Measurements from ENCODE around the gene ETV1. TPM values are rescaled to one million over a fixed set of nuclear protein-coding genes. Genes with fewer than 3 reads are reported as not detected.

ETV1 gene
- polyA plus RNA-seq, 1 donor from 2014 or later, result 1.5 TPM

DNA sequence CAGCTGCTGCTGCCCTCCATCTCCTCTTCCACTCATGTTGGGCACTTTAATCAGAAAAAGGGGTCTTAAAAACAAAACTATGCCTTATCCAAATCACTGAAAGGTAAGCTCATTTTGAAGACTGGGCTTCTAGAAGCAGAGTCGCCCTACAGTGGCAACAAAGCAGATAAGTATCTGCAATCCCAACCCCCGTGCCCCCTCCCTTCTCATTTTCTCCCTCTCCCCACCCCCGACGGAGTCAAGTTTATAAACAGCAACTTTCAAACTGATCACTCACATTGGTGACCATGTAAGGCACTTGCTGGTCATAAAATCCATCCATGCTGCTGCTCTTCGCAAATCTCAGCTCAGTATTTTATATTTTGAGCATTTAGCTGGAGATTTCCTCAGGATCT lies 738 bp downstream of the ETV1 start:
- Histone ChIP-seq H4K20me1 (ENCODE audit: insufficient read depth) (no peaks in the 10 kb centered on the region), H3K36me3 (ENCODE audit: insufficient read depth, low read length) (no peaks in the 10 kb centered on the region), H3K9ac (ENCODE audit: low read length) (peak overlapping the region; percentile 49), H3F3A (ENCODE audit: insufficient read depth, low read length, poor library complexity, severe bottlenecking) (peaks cover 4% of the 10 kb centered on the region), H3K9me3 (ENCODE audit: low read length) (no peaks in the 10 kb centered on the region), H2AFZ (ENCODE audit: low read depth, low read length) (no peak overlapping the region), H3K4me2 (ENCODE audit: low read length) (peak overlapping the region; percentile 84), H3K27me3 (ENCODE audit: insufficient read depth, low read depth, low read length) (peaks cover 17% of the 10 kb centered on the region), H3K4me3 (ENCODE audit: low read length) (peak overlapping the region; percentile 73), H3K9me2 (ENCODE audit: insufficient read depth, low read length) (no peaks in the 10 kb centered on the region), H3K79me2 (replicated peaks; ENCODE audit: insufficient read depth, low read length) (peaks cover 18% of the 10 kb centered on the region), H3K27ac (ENCODE audit: low read length) (no peak overlapping the region)
- TF ChIP-seq TAF1 (IDR thresholded peaks at IDR 0.05; ENCODE audit: low read depth) (no peak), EP300 (conservative IDR thresholded peaks at IDR 0.05; ENCODE audit: poor library complexity, severe bottlenecking) (no peak), MXI1 (conservative IDR thresholded peaks at IDR 0.05; ENCODE audit: poor library complexity, severe bottlenecking) (no peak), RAD21 (conservative IDR thresholded peaks at IDR 0.05) (no peak), POLR2AphosphoS5 (IDR thresholded peaks at IDR 0.05) (no peak), EZH2 (IDR thresholded peaks at IDR 0.05; ENCODE audit: borderline replicate concordance, insufficient read depth, low read length, poor library complexity, severe bottlenecking) (no peak), SMC3 (conservative IDR thresholded peaks at IDR 0.05; ENCODE audit: poor library complexity) (no peak)
- TF ChIP-seq, protein P1, sequence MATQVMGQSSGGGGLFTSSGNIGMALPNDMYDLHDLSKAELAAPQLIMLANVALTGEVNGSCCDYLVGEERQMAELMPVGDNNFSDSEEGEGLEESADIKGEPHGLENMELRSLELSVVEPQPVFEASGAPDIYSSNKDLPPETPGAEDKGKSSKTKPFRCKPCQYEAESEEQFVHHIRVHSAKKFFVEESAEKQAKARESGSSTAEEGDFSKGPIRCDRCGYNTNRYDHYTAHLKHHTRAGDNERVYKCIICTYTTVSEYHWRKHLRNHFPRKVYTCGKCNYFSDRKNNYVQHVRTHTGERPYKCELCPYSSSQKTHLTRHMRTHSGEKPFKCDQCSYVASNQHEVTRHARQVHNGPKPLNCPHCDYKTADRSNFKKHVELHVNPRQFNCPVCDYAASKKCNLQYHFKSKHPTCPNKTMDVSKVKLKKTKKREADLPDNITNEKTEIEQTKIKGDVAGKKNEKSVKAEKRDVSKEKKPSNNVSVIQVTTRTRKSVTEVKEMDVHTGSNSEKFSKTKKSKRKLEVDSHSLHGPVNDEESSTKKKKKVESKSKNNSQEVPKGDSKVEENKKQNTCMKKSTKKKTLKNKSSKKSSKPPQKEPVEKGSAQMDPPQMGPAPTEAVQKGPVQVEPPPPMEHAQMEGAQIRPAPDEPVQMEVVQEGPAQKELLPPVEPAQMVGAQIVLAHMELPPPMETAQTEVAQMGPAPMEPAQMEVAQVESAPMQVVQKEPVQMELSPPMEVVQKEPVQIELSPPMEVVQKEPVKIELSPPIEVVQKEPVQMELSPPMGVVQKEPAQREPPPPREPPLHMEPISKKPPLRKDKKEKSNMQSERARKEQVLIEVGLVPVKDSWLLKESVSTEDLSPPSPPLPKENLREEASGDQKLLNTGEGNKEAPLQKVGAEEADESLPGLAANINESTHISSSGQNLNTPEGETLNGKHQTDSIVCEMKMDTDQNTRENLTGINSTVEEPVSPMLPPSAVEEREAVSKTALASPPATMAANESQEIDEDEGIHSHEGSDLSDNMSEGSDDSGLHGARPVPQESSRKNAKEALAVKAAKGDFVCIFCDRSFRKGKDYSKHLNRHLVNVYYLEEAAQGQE (IDR thresholded peaks at IDR 0.05; ENCODE audit: borderline replicate concordance), result no peak
- TF ChIP-seq, protein P2, sequence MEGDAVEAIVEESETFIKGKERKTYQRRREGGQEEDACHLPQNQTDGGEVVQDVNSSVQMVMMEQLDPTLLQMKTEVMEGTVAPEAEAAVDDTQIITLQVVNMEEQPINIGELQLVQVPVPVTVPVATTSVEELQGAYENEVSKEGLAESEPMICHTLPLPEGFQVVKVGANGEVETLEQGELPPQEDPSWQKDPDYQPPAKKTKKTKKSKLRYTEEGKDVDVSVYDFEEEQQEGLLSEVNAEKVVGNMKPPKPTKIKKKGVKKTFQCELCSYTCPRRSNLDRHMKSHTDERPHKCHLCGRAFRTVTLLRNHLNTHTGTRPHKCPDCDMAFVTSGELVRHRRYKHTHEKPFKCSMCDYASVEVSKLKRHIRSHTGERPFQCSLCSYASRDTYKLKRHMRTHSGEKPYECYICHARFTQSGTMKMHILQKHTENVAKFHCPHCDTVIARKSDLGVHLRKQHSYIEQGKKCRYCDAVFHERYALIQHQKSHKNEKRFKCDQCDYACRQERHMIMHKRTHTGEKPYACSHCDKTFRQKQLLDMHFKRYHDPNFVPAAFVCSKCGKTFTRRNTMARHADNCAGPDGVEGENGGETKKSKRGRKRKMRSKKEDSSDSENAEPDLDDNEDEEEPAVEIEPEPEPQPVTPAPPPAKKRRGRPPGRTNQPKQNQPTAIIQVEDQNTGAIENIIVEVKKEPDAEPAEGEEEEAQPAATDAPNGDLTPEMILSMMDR (IDR thresholded peaks at IDR 0.05; ENCODE audit: poor library complexity, severe bottlenecking), result no peak

DNA sequence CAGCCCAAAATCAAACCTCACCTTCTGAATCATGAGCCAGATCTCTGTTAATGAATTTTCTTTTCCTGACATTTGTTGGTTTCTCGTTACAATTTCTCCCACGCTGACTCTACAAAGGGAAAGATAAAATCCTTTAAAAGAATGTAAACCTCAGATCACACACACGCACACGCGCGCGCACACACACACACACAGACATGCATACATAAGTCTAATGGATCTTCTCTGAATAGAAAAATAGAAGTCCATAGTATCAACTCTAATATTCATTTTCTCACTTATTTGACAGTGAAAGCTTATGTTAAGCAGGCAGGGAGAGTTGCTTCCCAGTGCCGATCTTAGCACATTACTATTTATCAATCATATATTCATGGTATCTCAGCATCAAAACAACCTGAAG lies 1.4 kb downstream of the ETV1 start:
- Histone ChIP-seq H3K27me3 (ENCODE audit: insufficient read depth, low read depth, low read length) (peaks cover 17% of the 10 kb centered on the region), H3K4me2 (ENCODE audit: low read length) (no peak overlapping the region), H3K9ac (ENCODE audit: low read length) (no peak overlapping the region), H3K4me3 (ENCODE audit: low read length) (peak overlapping the region; percentile 73), H3K27ac (ENCODE audit: low read length) (no peak overlapping the region), H3K36me3 (ENCODE audit: insufficient read depth, low read length) (no peaks in the 10 kb centered on the region), H3F3A (ENCODE audit: insufficient read depth, low read length, poor library complexity, severe bottlenecking) (peaks cover 4% of the 10 kb centered on the region), H3K79me2 (replicated peaks; ENCODE audit: insufficient read depth, low read length) (peaks cover 20% of the 10 kb centered on the region), H2AFZ (ENCODE audit: low read depth, low read length) (no peak overlapping the region), H3K9me2 (ENCODE audit: insufficient read depth, low read length) (no peaks in the 10 kb centered on the region), H3K9me3 (ENCODE audit: low read length) (no peaks in the 10 kb centered on the region), H4K20me1 (ENCODE audit: insufficient read depth) (no peaks in the 10 kb centered on the region)
- no peak for TF ChIP-seq MXI1 (conservative IDR thresholded peaks at IDR 0.05; ENCODE audit: poor library complexity, severe bottlenecking)
- TF ChIP-seq SMC3 (conservative IDR thresholded peaks at IDR 0.05; ENCODE audit: poor library complexity), result no peak
- TF ChIP-seq, protein P1 (IDR thresholded peaks at IDR 0.05; ENCODE audit: borderline replicate concordance), result no peak
- TF ChIP-seq, protein P2 (IDR thresholded peaks at IDR 0.05; ENCODE audit: poor library complexity, severe bottlenecking), result no peak
- TF ChIP-seq POLR2AphosphoS5 (IDR thresholded peaks at IDR 0.05), result no peak
- no peak for TF ChIP-seq TAF1 (IDR thresholded peaks at IDR 0.05; ENCODE audit: low read depth)
- no peak for TF ChIP-seq EP300 (conservative IDR thresholded peaks at IDR 0.05; ENCODE audit: poor library complexity, severe bottlenecking)
- no peak for TF ChIP-seq RAD21 (conservative IDR thresholded peaks at IDR 0.05)
- no peak for TF ChIP-seq EZH2 (IDR thresholded peaks at IDR 0.05; ENCODE audit: borderline replicate concordance, insufficient read depth, low read length, poor library complexity, severe bottlenecking)

Data from neural cell (in vitro differentiated cells).